ENCODE measurements around the gene USP37. TPM values are rescaled to one million over a fixed set of nuclear protein-coding genes. Genes with fewer than 3 reads are reported as not detected.
A peak's percentile ranks its signal among the peaks of the same experiment; 100 is the strongest.

USP37 gene
- total RNA-seq, 1 donor from 2014 or later: 12.7 TPM

DNA sequence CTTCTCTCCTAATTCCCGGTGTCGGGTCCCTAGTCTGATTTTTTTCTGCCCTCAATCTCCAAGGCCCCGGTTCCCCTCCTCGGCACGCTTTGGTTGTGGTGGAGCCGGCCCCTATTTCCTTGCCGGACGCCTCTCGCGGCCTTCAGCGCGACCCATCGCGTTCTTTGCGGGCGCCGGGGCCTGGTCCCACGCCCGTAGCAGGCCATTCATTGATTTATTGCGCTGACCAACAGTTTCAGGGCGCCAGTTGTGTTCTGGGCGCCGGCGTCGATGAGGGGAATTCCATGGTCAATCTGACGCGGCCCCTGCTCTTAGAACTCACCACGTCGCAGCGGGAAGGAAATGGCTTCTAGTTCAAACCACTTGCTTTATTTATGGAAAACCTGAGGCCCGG, 884 bp upstream of the USP37 start:
- TF ChIP-seq, protein P1, sequence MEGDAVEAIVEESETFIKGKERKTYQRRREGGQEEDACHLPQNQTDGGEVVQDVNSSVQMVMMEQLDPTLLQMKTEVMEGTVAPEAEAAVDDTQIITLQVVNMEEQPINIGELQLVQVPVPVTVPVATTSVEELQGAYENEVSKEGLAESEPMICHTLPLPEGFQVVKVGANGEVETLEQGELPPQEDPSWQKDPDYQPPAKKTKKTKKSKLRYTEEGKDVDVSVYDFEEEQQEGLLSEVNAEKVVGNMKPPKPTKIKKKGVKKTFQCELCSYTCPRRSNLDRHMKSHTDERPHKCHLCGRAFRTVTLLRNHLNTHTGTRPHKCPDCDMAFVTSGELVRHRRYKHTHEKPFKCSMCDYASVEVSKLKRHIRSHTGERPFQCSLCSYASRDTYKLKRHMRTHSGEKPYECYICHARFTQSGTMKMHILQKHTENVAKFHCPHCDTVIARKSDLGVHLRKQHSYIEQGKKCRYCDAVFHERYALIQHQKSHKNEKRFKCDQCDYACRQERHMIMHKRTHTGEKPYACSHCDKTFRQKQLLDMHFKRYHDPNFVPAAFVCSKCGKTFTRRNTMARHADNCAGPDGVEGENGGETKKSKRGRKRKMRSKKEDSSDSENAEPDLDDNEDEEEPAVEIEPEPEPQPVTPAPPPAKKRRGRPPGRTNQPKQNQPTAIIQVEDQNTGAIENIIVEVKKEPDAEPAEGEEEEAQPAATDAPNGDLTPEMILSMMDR (IDR thresholded peaks at IDR 0.05; ENCODE audit: partially characterized antibody, unreplicated experiment): no peak
- H3K4me3 Mint-ChIP-seq (ENCODE audit: unreplicated experiment): peak overlapping the region; percentile 93
- H3K4me1 Mint-ChIP-seq (ENCODE audit: low read depth, unreplicated experiment): peaks cover 12% of the 10 kb centered on the region
- DNase-seq: peak; percentile 61
- H3K27me3 Mint-ChIP-seq (ENCODE audit: unreplicated experiment): peaks cover 4% of the 10 kb centered on the region
- no peaks in the 10 kb centered on the region for H3K9me3 Mint-ChIP-seq (ENCODE audit: unreplicated experiment)
- H3K36me3 Mint-ChIP-seq (ENCODE audit: unreplicated experiment): no peaks in the 10 kb centered on the region
- H3K27ac Mint-ChIP-seq (ENCODE audit: unreplicated experiment): peak overlapping the region; percentile 92

DNA sequence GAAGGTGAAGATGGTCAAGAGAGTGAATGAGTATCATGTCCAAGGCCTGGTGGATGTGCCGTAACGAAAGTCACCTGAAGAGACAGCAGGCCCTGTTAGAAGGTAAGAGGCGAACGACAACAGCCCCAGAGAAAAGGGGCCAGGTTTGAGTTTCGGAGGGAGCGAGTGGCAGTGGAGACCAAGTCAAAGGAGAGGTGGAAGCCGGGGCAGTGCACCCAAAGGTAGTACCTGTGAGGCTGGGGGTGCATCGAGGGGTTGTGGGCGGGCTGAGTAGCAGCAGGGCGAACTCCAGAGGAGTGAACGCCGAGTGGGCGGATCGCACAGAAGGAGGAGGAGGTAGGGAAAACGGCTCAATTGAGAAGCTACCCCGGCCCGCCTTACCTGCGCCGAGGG, 358 bp downstream of the USP37 start:
- H3K4me3 Mint-ChIP-seq (ENCODE audit: unreplicated experiment): peak overlapping the region; percentile 93
- no peaks in the 10 kb centered on the region for H3K9me3 Mint-ChIP-seq (ENCODE audit: unreplicated experiment)
- H3K36me3 Mint-ChIP-seq (ENCODE audit: unreplicated experiment): no peaks in the 10 kb centered on the region
- no peak for DNase-seq
- TF ChIP-seq, protein P1 (IDR thresholded peaks at IDR 0.05; ENCODE audit: partially characterized antibody, unreplicated experiment): no peak
- peak overlapping the region; percentile 26 for H3K27ac Mint-ChIP-seq (ENCODE audit: unreplicated experiment)
- peaks cover 12% of the 10 kb centered on the region for H3K4me1 Mint-ChIP-seq (ENCODE audit: low read depth, unreplicated experiment)
- peaks cover 4% of the 10 kb centered on the region for H3K27me3 Mint-ChIP-seq (ENCODE audit: unreplicated experiment)

DNA sequence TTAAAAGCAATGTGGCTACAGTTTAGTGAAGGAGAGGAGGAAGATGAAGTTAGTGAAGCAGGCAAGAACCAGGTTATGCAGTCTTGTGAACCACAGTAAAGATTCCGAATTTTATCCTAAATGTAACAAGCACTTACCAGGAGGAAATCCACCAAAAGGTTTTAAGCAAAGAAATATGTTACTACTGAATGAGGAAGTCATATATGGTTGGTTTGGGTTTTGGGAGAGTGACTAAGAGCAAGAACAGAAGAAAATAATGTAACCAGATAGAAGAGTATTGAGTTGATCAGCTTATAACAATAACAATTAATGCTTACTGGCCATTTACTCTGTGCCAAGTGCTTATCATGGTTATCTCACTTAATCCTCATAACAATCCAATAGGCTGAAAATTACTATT, 1.9 kb downstream of the USP37 start:
- Mint-ChIP-seq H3K36me3 (ENCODE audit: unreplicated experiment) (no peaks in the 10 kb centered on the region), H3K27me3 (ENCODE audit: unreplicated experiment) (peaks cover 4% of the 10 kb centered on the region), H3K4me1 (ENCODE audit: low read depth, unreplicated experiment) (peaks cover 12% of the 10 kb centered on the region), H3K9me3 (ENCODE audit: unreplicated experiment) (no peaks in the 10 kb centered on the region), H3K27ac (ENCODE audit: unreplicated experiment) (no peak overlapping the region), H3K4me3 (ENCODE audit: unreplicated experiment) (peak overlapping the region; percentile 67)
- TF ChIP-seq, protein P1 (IDR thresholded peaks at IDR 0.05; ENCODE audit: partially characterized antibody, unreplicated experiment): no peak
- no peak for DNase-seq

DNA sequence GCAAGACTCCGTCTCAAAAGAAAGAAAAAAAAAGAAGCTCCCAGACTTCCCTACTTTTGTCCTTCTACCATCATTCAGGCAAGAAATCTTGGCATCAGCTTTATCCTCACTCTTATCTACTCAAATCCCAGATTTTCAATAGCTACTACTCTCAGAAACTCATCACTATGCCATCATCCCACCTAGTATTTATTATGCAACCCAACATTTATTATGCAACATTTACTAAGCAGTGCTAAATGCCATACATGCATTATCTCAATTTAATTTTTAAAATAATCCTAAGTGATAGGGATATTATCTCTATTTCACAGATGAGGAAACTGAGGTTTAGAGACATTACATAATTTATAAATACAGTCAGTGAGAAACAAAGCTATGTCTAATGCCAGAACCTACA, 4.1 kb downstream of the USP37 start:
- DNase-seq: no peak
- Mint-ChIP-seq H3K36me3 (ENCODE audit: unreplicated experiment) (no peaks in the 10 kb centered on the region), H3K4me3 (ENCODE audit: unreplicated experiment) (no peak overlapping the region), H3K9me3 (ENCODE audit: unreplicated experiment) (no peaks in the 10 kb centered on the region), H3K4me1 (ENCODE audit: low read depth, unreplicated experiment) (peaks cover 1% of the 10 kb centered on the region), H3K27me3 (ENCODE audit: unreplicated experiment) (peaks cover 2% of the 10 kb centered on the region), H3K27ac (ENCODE audit: unreplicated experiment) (no peak overlapping the region)
- TF ChIP-seq, protein P1 (IDR thresholded peaks at IDR 0.05; ENCODE audit: partially characterized antibody, unreplicated experiment): no peak

DNA sequence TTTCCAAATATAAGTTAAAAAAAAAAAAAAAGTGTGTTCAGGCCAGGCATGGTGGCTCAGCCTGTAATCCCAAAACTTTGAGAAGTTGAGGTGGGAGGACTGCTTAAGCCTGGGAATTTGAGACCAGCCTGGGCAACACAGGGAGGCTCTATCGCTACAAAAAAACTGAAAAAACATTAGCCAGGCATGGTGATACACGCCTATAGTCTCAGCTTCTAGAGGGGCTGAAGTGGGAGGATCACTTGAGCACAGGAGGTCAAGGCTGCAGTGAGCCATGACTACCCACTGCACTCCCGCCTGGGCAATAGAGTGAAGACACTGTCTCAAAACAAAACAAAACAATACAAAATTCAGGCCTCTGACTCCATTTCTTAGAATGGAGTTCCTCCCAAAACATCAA, 9.2 kb downstream of the USP37 start:
- DNase-seq: no peak
- H3K4me3 Mint-ChIP-seq (ENCODE audit: unreplicated experiment): no peak overlapping the region
- TF ChIP-seq, protein P1 (IDR thresholded peaks at IDR 0.05; ENCODE audit: partially characterized antibody, unreplicated experiment): no peak
- H3K4me1 Mint-ChIP-seq (ENCODE audit: low read depth, unreplicated experiment): no peaks in the 10 kb centered on the region
- H3K36me3 Mint-ChIP-seq (ENCODE audit: unreplicated experiment): no peaks in the 10 kb centered on the region
- no peak overlapping the region for H3K27ac Mint-ChIP-seq (ENCODE audit: unreplicated experiment)
- H3K9me3 Mint-ChIP-seq (ENCODE audit: unreplicated experiment): no peaks in the 10 kb centered on the region
- H3K27me3 Mint-ChIP-seq (ENCODE audit: unreplicated experiment): no peaks in the 10 kb centered on the region
